ENCODE measurements around the gene PGLYRP2.

The PGLYRP2 gene

DNA sequence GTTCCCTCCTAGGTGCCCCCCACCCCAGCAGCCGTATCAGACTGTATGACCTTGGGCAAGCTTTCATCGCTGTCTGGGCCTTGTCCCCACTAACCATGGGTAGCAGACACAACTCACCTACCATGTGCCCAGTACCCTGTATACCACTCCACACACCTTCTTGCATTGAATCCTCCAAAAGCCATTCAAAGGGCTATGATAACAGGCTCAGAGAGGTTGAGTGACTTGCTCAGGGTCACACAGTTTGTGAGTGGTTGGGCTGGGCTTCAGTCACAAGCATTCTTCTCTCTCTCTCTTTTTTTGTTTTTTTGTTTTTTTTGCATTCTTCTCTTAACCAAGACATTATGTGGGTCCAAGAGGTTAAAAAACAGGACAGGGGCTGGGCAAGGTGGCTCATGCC lies 17.6 kb downstream of the PGLYRP2 start:
- no CpG with 5 or more reads among the region's 2 CpGs for WGBS, 2 donors (ENCODE audit: extremely low coverage in 2 of 2, insufficient read length in 2 of 2, insufficient replicate concordance in 1 of 2)
- Histone ChIP-seq H3K27ac (replicated peaks; ENCODE audit: low read length) (no peak overlapping the region), H3K23ac (ENCODE audit: low read depth, low read length, poor library complexity) (no peak overlapping the region), H2AFZ (ENCODE audit: low read length) (no peak overlapping the region), H3K9me3 (replicated peaks in 1 of 2; ENCODE audit: control insufficient read depth in 2 of 2, insufficient read depth in 1 of 2, low read depth in 1 of 2, low read length in 2 of 2) (peaks cover 0 to 2% of the 10 kb centered on the region in 2 donors), H2AK5ac (ENCODE audit: low read depth, low read length) (no peak overlapping the region), H3K9ac (ENCODE audit: low read depth, low read length, poor library complexity) (no peak overlapping the region), H3K4me2 (ENCODE audit: insufficient read depth, low read length, poor library complexity, severe bottlenecking) (no peak overlapping the region), H3K4ac (ENCODE audit: low read length) (no peak overlapping the region), H3K79me1 (ENCODE audit: low read depth, low read length) (no peaks in the 10 kb centered on the region), H3K4me3 (ENCODE audit: low read length in 2 of 2) (no peak overlapping the region), H2BK15ac (ENCODE audit: low read length) (no peak overlapping the region), H3K36me3 (replicated peaks in 1 of 2; ENCODE audit: control insufficient read depth in 2 of 2, insufficient read depth in 2 of 2, low read length in 2 of 2) (no peaks in the 10 kb centered on the region), H3K27me3 (ENCODE audit: control insufficient read depth in 3 of 3, insufficient read depth in 3 of 3, low read depth in 1 of 3, low read length in 3 of 3) (peaks cover 17 to 62% (median 40%) of the 10 kb centered on the region in 3 experiments), H3K18ac (ENCODE audit: low read length) (no peak overlapping the region), H4K8ac (ENCODE audit: low read depth, low read length) (no peak overlapping the region), H2BK120ac (ENCODE audit: low read depth, low read length) (no peak overlapping the region), H4K91ac (ENCODE audit: low read depth, low read length, poor library complexity) (no peak overlapping the region), H3K14ac (ENCODE audit: low read length) (no peak overlapping the region), H3K4me1 (ENCODE audit: control insufficient read depth in 2 of 2, insufficient read depth in 1 of 2, low read depth in 1 of 2, low read length in 2 of 2) (peaks cover 2% of the 10 kb centered on the region in 2 donors), H2BK12ac (ENCODE audit: low read length) (no peak overlapping the region), H2BK5ac (ENCODE audit: low read length) (no peak overlapping the region)
- DNase-seq (ENCODE audit: low spot score): no peak

DNA sequence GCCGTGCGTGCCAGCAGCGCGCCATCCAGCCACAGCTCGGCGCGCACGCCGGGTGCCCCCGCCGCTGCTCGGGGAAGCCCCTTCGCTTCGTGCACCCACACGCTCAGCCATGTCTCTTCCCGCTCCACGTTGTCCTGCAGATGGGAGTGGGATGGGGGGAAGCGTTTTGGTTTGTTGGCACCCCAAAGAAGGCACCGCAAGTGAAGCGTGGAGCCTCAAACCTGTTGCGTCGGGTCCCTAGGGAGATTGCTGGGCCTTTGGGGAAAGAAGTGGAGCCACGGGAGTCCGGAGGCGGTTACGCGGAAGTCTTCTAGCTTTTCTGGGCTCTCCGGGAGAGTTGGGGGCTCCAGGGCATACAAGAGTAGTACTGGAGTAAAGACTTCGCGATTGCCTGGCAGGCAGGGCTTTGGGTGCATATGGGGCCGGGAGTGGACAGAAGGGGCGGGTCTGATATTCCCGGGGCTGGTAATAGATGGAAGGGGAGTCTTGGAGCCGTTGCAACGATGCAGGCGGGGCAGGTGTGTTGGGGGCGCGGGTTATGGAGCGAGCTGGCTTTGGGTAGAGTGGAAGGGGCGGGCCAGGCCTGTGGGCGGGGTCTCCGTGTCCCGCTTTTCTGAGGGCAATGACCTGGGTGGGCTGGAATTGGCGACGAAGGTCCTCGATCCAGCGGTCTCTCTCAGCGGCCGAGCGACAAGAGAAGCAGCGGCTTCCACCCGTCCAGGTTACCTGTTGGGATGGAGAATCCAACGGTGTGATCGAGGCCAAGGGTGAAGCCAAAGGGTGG lies 21.4 kb downstream of the PGLYRP2 start:
- no peak overlapping the region for H2BK5ac ChIP-seq (ENCODE audit: low read length)
- H2AK5ac ChIP-seq (ENCODE audit: low read depth, low read length): no peak overlapping the region
- peaks cover 3% of the 10 kb centered on the region in 2 donors for H3K4me1 ChIP-seq (ENCODE audit: control insufficient read depth in 2 of 2, insufficient read depth in 1 of 2, low read depth in 1 of 2, low read length in 2 of 2)
- peaks cover 24 to 84% (median 71%) of the 10 kb centered on the region in 3 experiments for H3K27me3 ChIP-seq (ENCODE audit: control insufficient read depth in 3 of 3, insufficient read depth in 3 of 3, low read depth in 1 of 3, low read length in 3 of 3)
- peaks cover 0 to 2% of the 10 kb centered on the region in 2 donors for H3K9me3 ChIP-seq (replicated peaks in 1 of 2; ENCODE audit: control insufficient read depth in 2 of 2, insufficient read depth in 1 of 2, low read depth in 1 of 2, low read length in 2 of 2)
- H2BK120ac ChIP-seq (ENCODE audit: low read depth, low read length): no peak overlapping the region
- H3K4me3 ChIP-seq (ENCODE audit: low read length in 2 of 2): peak overlapping the region in 1 of 2 donors; percentile 12
- H3K36me3 ChIP-seq (replicated peaks in 1 of 2; ENCODE audit: control insufficient read depth in 2 of 2, insufficient read depth in 2 of 2, low read length in 2 of 2): no peaks in the 10 kb centered on the region
- no peak overlapping the region for H2BK12ac ChIP-seq (ENCODE audit: low read length)
- H4K8ac ChIP-seq (ENCODE audit: low read depth, low read length): no peak overlapping the region
- H3K79me1 ChIP-seq (ENCODE audit: low read depth, low read length): no peaks in the 10 kb centered on the region
- H3K4ac ChIP-seq (ENCODE audit: low read length): no peak overlapping the region
- H2BK15ac ChIP-seq (ENCODE audit: low read length): no peak overlapping the region
- no peak overlapping the region for H3K14ac ChIP-seq (ENCODE audit: low read length)
- H3K4me2 ChIP-seq (ENCODE audit: insufficient read depth, low read length, poor library complexity, severe bottlenecking): no peak overlapping the region
- no peak for DNase-seq (ENCODE audit: low spot score)
- H3K18ac ChIP-seq (ENCODE audit: low read length): peak overlapping the region; percentile 60
- H3K27ac ChIP-seq (replicated peaks; ENCODE audit: low read length): no peak overlapping the region
- no CpG with 5 or more reads among the region's 54 CpGs for WGBS, 2 donors (ENCODE audit: extremely low coverage in 2 of 2, insufficient read length in 2 of 2, insufficient replicate concordance in 1 of 2)
- H4K91ac ChIP-seq (ENCODE audit: low read depth, low read length, poor library complexity): no peak overlapping the region
- no peak overlapping the region for H3K9ac ChIP-seq (ENCODE audit: low read depth, low read length, poor library complexity)
- no peak overlapping the region for H3K23ac ChIP-seq (ENCODE audit: low read depth, low read length, poor library complexity)
- peak overlapping the region; percentile 73 for H2AFZ ChIP-seq (ENCODE audit: low read length)

DNA sequence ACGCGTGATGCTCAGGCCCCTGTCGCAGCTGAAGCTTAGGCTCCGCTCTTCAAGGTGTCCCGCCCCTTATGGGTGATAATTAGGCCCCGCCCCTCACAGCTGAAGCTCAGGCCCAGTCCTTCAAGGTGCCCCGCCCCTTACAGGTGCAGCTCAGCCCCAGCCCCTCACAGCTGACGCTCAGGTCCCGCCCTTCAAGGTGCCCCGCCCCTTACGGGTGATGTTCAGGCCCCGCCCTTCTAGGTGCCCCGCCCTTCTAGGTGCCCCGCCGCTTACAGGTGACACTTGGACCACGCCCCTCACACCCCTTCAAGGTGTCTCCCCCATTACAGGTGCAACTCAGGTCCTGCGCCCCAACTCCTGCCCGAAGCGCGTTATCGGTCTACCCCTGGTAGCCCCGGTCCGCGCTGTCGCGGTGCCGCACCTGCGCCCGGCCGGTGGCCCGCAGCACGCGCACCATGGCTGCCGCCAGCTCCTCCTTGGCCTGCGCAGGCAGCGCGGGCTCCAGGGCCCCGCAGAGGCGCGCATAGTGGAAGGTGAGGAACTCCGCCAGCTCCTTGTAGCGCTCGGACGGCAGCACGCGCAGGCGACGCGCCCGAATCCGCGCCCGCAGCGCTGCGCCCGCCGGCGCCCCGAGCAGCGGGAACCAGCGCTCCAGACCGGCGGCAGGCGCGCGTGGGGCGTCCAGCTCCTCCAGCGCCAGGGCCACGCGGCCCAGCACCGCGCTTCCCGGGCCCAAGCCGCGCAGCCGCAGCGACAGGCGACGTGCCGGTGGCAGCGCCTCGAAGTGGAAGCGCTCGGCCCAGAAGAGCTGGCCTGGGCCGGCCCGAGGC lies 22.2 kb downstream of the PGLYRP2 start:
- H3K9ac ChIP-seq (ENCODE audit: low read depth, low read length, poor library complexity): peak overlapping the region; percentile 30
- H3K23ac ChIP-seq (ENCODE audit: low read depth, low read length, poor library complexity): no peak overlapping the region
- no peak overlapping the region for H3K27ac ChIP-seq (replicated peaks; ENCODE audit: low read length)
- H3K4me2 ChIP-seq (ENCODE audit: insufficient read depth, low read length, poor library complexity, severe bottlenecking): peak overlapping the region; percentile 52
- H3K79me1 ChIP-seq (ENCODE audit: low read depth, low read length): no peaks in the 10 kb centered on the region
- no peak overlapping the region for H2BK15ac ChIP-seq (ENCODE audit: low read length)
- H2AFZ ChIP-seq (ENCODE audit: low read length): peak overlapping the region; percentile 73
- H3K4me3 ChIP-seq (ENCODE audit: low read length in 2 of 2): peak overlapping the region in 1 of 2 donors; percentile 49
- no peak for DNase-seq (ENCODE audit: low spot score)
- no peak overlapping the region for H3K4ac ChIP-seq (ENCODE audit: low read length)
- no peaks in the 10 kb centered on the region for H3K36me3 ChIP-seq (replicated peaks in 1 of 2; ENCODE audit: control insufficient read depth in 2 of 2, insufficient read depth in 2 of 2, low read length in 2 of 2)
- no peak overlapping the region for H2AK5ac ChIP-seq (ENCODE audit: low read depth, low read length)
- peak overlapping the region; percentile 27 for H3K18ac ChIP-seq (ENCODE audit: low read length)
- peaks cover 0 to 2% of the 10 kb centered on the region in 2 donors for H3K9me3 ChIP-seq (replicated peaks in 1 of 2; ENCODE audit: control insufficient read depth in 2 of 2, insufficient read depth in 1 of 2, low read depth in 1 of 2, low read length in 2 of 2)
- H3K14ac ChIP-seq (ENCODE audit: low read length): no peak overlapping the region
- H3K27me3 ChIP-seq (ENCODE audit: control insufficient read depth in 3 of 3, insufficient read depth in 3 of 3, low read depth in 1 of 3, low read length in 3 of 3): peaks cover 24 to 87% (median 75%) of the 10 kb centered on the region in 3 experiments
- no peak overlapping the region for H2BK12ac ChIP-seq (ENCODE audit: low read length)
- H2BK120ac ChIP-seq (ENCODE audit: low read depth, low read length): no peak overlapping the region
- peaks cover 5 to 7% of the 10 kb centered on the region in 2 donors for H3K4me1 ChIP-seq (ENCODE audit: control insufficient read depth in 2 of 2, insufficient read depth in 1 of 2, low read depth in 1 of 2, low read length in 2 of 2)
- H2BK5ac ChIP-seq (ENCODE audit: low read length): no peak overlapping the region
- H4K91ac ChIP-seq (ENCODE audit: low read depth, low read length, poor library complexity): no peak overlapping the region
- WGBS, 2 donors (ENCODE audit: extremely low coverage in 2 of 2, insufficient read length in 2 of 2, insufficient replicate concordance in 1 of 2): no CpG with 5 or more reads among the region's 86 CpGs
- H4K8ac ChIP-seq (ENCODE audit: low read depth, low read length): no peak overlapping the region

DNA sequence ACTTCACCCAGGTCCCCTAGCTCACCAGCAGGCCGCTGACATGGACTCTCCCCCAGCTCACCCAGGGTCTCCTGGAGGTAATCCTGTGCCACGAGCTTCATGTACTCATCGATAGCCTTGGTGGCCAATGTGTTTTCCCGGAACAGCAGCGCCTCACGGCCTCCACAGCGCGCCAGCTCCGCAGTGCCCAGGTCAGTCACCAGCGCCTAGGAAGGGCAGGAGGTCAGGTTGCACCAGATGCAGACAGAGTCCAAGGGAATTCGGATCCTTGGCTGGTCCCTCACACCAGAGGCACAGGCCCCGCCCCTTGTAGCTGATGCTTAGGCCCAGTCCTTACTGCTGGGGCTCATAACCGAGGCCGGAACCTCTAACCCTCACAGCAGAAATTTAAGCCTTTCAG lies 22.9 kb downstream of the PGLYRP2 start:
- H2BK15ac ChIP-seq (ENCODE audit: low read length): no peak overlapping the region
- no peak overlapping the region for H3K4me3 ChIP-seq (ENCODE audit: low read length in 2 of 2)
- H2BK5ac ChIP-seq (ENCODE audit: low read length): no peak overlapping the region
- no peaks in the 10 kb centered on the region for H3K36me3 ChIP-seq (replicated peaks in 1 of 2; ENCODE audit: control insufficient read depth in 2 of 2, insufficient read depth in 2 of 2, low read length in 2 of 2)
- no peak for DNase-seq (ENCODE audit: low spot score)
- H3K9me3 ChIP-seq (replicated peaks in 1 of 2; ENCODE audit: control insufficient read depth in 2 of 2, insufficient read depth in 1 of 2, low read depth in 1 of 2, low read length in 2 of 2): peaks cover 0 to 2% of the 10 kb centered on the region in 2 donors
- no peak overlapping the region for H2BK12ac ChIP-seq (ENCODE audit: low read length)
- H2AFZ ChIP-seq (ENCODE audit: low read length): no peak overlapping the region
- no peaks in the 10 kb centered on the region for H3K79me1 ChIP-seq (ENCODE audit: low read depth, low read length)
- H3K27me3 ChIP-seq (ENCODE audit: control insufficient read depth in 3 of 3, insufficient read depth in 3 of 3, low read depth in 1 of 3, low read length in 3 of 3): peaks cover 24 to 84% (median 75%) of the 10 kb centered on the region in 3 experiments
- peaks cover 7% of the 10 kb centered on the region in 2 donors for H3K4me1 ChIP-seq (ENCODE audit: control insufficient read depth in 2 of 2, insufficient read depth in 1 of 2, low read depth in 1 of 2, low read length in 2 of 2)
- no peak overlapping the region for H3K9ac ChIP-seq (ENCODE audit: low read depth, low read length, poor library complexity)
- no peak overlapping the region for H4K8ac ChIP-seq (ENCODE audit: low read depth, low read length)
- H4K91ac ChIP-seq (ENCODE audit: low read depth, low read length, poor library complexity): no peak overlapping the region
- peak overlapping the region; percentile 52 for H3K4me2 ChIP-seq (ENCODE audit: insufficient read depth, low read length, poor library complexity, severe bottlenecking)
- no CpG with 5 or more reads among the region's 14 CpGs for WGBS, 2 donors (ENCODE audit: extremely low coverage in 2 of 2, insufficient read length in 2 of 2, insufficient replicate concordance in 1 of 2)
- H3K27ac ChIP-seq (replicated peaks; ENCODE audit: low read length): no peak overlapping the region
- no peak overlapping the region for H3K4ac ChIP-seq (ENCODE audit: low read length)
- no peak overlapping the region for H3K23ac ChIP-seq (ENCODE audit: low read depth, low read length, poor library complexity)
- H3K18ac ChIP-seq (ENCODE audit: low read length): no peak overlapping the region
- H2AK5ac ChIP-seq (ENCODE audit: low read depth, low read length): no peak overlapping the region
- no peak overlapping the region for H3K14ac ChIP-seq (ENCODE audit: low read length)
- H2BK120ac ChIP-seq (ENCODE audit: low read depth, low read length): no peak overlapping the region
